WTC11 (cell line): ENCODE data around the gene GCAT. TPM values are rescaled to one million over a fixed set of nuclear protein-coding genes. Genes with fewer than 3 reads are reported as not detected.

Experiments used
- CREB1 ChIP-seq: sonication (generic); formaldehyde crosslinking; IDR thresholded peaks from 2 replicates; pipeline ENCODE4 v1.8.0; 2023; ENCODE audit warnings: mild to moderate bottlenecking, missing genetic modification reagents
- CREM ChIP-seq: sonication (generic); formaldehyde crosslinking; IDR thresholded peaks from 2 replicates; pipeline ENCODE4 v1.8.1; 2022; ENCODE audit warnings: mild to moderate bottlenecking, missing genetic modification reagents, moderate library complexity
- ELF4 ChIP-seq: sonication (generic); formaldehyde crosslinking; IDR thresholded peaks from 2 replicates; pipeline ENCODE4 v1.8.1; 2022; ENCODE audit warnings: low read depth, mild to moderate bottlenecking, moderate library complexity, missing genetic modification reagents
- GRHL2 ChIP-seq: fragments of 250-450 bp; sonication (Bioruptor Pico); IDR thresholded peaks from 2 replicates; pipeline ENCODE4 v1.8.0; 2022; ENCODE audit warnings: mild to moderate bottlenecking, moderate library complexity; ENCODE audit not compliant: insufficient replicate concordance, severe bottlenecking
- MYBL2 ChIP-seq: sonication (generic); formaldehyde crosslinking; IDR thresholded peaks from 2 replicates; pipeline ENCODE4 v1.8.1; 2023; ENCODE audit warnings: mild to moderate bottlenecking, moderate library complexity, missing genetic modification reagents
- RELA ChIP-seq: sonication (generic); formaldehyde crosslinking; IDR thresholded peaks from 2 replicates; pipeline ENCODE4 v1.8.1; 2022; ENCODE audit warnings: missing genetic modification reagents, mild to moderate bottlenecking, borderline replicate concordance
- SMAD3 ChIP-seq: sonication (generic); formaldehyde crosslinking; IDR thresholded peaks from 2 replicates; pipeline ENCODE4 v1.8.0; 2022; ENCODE audit warnings: missing genetic modification reagents, mild to moderate bottlenecking, borderline replicate concordance
- total RNA-seq: library from RNA; stranded (reverse); gene quantifications from 3 replicates; pipeline ENCODE4 v1.2.3, GENCODE V29; 2021
- TF ChIP-seq, protein P1 (sequence below): sonication (generic); formaldehyde crosslinking; IDR thresholded peaks from 2 replicates; pipeline ENCODE4 v1.8.0; 2022; ENCODE audit warnings: missing genetic modification reagents
- TF ChIP-seq, protein P2 (sequence below): sonication (generic); formaldehyde crosslinking; IDR thresholded peaks from 2 replicates; pipeline ENCODE4 v1.8.0; 2023; ENCODE audit warnings: missing genetic modification reagents, mild to moderate bottlenecking, borderline replicate concordance
- TF ChIP-seq, protein P3 (sequence below): sonication (generic); formaldehyde crosslinking; IDR thresholded peaks from 2 replicates; pipeline ENCODE4 v1.8.0; 2022; ENCODE audit warnings: mild to moderate bottlenecking, missing genetic modification reagents
- TF ChIP-seq, protein P4 (sequence below): fragments of 250-450 bp; sonication (Bioruptor Pico); IDR thresholded peaks from 2 replicates; pipeline ENCODE4 v1.9.0; 2021; ENCODE audit warnings: mild to moderate bottlenecking, borderline replicate concordance
- TF ChIP-seq, protein P5 (sequence below): sonication (generic); formaldehyde crosslinking; IDR thresholded peaks from 2 replicates; pipeline ENCODE4 v1.8.0; 2022; ENCODE audit warnings: mild to moderate bottlenecking, missing genetic modification reagents
- TF ChIP-seq, protein P6 (sequence below): sonication (generic); formaldehyde crosslinking; IDR thresholded peaks from 2 replicates; pipeline ENCODE4 v1.8.1; 2022; ENCODE audit warnings: missing genetic modification reagents, borderline replicate concordance
- TF ChIP-seq, protein P7 (sequence below): sonication (generic); formaldehyde crosslinking; IDR thresholded peaks from 2 replicates; pipeline ENCODE4 v1.8.0; 2023; ENCODE audit warnings: mild to moderate bottlenecking, missing genetic modification reagents
- TF ChIP-seq, protein P8 (sequence below): sonication (generic); formaldehyde crosslinking; IDR thresholded peaks from 2 replicates; pipeline ENCODE4 v1.8.0; 2022; ENCODE audit warnings: mild to moderate bottlenecking, missing genetic modification reagents

The GCAT gene
- total RNA-seq, 1 experiment from 2014 or later, result 33.0 TPM

DNA sequence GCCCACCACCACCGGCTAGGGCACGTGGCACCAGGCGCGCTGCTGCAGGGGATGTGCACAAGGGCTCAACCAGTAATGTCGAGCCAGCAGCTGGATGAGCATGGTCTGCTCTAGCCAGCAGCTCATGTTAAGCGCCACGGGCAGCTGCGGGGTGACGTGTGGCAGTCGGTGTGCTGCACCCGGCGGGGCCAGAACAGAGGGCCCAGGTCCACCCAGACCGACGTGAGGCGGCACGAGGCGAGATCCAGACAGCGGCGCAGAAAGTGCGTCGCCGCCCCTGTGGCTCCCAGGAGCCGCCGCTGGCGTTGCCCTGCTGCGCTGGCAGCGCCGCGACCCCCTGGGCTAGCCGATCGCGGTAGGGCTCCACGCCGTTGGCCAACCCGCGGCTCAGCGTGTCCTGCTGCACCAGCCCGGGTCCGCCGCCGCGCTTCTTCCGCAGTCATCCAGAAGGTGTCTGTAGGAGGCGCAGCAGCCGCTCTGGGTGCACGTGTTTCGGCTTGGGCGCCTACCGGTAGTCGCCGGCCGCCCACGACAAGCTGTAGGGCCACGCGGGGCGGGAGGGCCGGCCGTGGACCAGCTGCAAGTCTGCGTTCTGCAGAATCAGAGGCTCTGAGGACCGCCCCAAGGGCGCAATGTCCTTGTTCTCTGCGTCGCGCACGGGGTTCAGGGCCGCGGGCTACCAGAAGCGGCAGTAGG, 10.8 kb downstream of the GCAT start (continued):
- peak; percentile 91 for TF ChIP-seq SMAD3 (CRISPR knock-in tag)
- TF ChIP-seq, protein P1, sequence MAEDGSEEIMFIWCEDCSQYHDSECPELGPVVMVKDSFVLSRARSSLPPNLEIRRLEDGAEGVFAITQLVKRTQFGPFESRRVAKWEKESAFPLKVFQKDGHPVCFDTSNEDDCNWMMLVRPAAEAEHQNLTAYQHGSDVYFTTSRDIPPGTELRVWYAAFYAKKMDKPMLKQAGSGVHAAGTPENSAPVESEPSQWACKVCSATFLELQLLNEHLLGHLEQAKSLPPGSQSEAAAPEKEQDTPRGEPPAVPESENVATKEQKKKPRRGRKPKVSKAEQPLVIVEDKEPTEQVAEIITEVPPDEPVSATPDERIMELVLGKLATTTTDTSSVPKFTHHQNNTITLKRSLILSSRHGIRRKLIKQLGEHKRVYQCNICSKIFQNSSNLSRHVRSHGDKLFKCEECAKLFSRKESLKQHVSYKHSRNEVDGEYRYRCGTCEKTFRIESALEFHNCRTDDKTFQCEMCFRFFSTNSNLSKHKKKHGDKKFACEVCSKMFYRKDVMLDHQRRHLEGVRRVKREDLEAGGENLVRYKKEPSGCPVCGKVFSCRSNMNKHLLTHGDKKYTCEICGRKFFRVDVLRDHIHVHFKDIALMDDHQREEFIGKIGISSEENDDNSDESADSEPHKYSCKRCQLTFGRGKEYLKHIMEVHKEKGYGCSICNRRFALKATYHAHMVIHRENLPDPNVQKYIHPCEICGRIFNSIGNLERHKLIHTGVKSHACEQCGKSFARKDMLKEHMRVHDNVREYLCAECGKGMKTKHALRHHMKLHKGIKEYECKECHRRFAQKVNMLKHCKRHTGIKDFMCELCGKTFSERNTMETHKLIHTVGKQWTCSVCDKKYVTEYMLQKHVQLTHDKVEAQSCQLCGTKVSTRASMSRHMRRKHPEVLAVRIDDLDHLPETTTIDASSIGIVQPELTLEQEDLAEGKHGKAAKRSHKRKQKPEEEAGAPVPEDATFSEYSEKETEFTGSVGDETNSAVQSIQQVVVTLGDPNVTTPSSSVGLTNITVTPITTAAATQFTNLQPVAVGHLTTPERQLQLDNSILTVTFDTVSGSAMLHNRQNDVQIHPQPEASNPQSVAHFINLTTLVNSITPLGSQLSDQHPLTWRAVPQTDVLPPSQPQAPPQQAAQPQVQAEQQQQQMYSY (CRISPR knock-in tag), result peak; percentile 39; the same call in 1 of the 2 replicates
- TF ChIP-seq, protein P2, sequence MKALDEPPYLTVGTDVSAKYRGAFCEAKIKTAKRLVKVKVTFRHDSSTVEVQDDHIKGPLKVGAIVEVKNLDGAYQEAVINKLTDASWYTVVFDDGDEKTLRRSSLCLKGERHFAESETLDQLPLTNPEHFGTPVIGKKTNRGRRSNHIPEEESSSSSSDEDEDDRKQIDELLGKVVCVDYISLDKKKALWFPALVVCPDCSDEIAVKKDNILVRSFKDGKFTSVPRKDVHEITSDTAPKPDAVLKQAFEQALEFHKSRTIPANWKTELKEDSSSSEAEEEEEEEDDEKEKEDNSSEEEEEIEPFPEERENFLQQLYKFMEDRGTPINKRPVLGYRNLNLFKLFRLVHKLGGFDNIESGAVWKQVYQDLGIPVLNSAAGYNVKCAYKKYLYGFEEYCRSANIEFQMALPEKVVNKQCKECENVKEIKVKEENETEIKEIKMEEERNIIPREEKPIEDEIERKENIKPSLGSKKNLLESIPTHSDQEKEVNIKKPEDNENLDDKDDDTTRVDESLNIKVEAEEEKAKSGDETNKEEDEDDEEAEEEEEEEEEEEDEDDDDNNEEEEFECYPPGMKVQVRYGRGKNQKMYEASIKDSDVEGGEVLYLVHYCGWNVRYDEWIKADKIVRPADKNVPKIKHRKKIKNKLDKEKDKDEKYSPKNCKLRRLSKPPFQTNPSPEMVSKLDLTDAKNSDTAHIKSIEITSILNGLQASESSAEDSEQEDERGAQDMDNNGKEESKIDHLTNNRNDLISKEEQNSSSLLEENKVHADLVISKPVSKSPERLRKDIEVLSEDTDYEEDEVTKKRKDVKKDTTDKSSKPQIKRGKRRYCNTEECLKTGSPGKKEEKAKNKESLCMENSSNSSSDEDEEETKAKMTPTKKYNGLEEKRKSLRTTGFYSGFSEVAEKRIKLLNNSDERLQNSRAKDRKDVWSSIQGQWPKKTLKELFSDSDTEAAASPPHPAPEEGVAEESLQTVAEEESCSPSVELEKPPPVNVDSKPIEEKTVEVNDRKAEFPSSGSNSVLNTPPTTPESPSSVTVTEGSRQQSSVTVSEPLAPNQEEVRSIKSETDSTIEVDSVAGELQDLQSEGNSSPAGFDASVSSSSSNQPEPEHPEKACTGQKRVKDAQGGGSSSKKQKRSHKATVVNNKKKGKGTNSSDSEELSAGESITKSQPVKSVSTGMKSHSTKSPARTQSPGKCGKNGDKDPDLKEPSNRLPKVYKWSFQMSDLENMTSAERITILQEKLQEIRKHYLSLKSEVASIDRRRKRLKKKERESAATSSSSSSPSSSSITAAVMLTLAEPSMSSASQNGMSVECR (CRISPR knock-in tag), result peak; percentile 90; the same call in 1 of the 2 replicates
- peak; percentile 45; the same call in 1 of the 2 replicates for TF ChIP-seq RELA (CRISPR knock-in tag)
- TF ChIP-seq CREM, result peak; percentile 81
- TF ChIP-seq MYBL2 (CRISPR knock-in tag), result peak; percentile 77; the same call in 1 of the 2 replicates
- TF ChIP-seq, protein P3, sequence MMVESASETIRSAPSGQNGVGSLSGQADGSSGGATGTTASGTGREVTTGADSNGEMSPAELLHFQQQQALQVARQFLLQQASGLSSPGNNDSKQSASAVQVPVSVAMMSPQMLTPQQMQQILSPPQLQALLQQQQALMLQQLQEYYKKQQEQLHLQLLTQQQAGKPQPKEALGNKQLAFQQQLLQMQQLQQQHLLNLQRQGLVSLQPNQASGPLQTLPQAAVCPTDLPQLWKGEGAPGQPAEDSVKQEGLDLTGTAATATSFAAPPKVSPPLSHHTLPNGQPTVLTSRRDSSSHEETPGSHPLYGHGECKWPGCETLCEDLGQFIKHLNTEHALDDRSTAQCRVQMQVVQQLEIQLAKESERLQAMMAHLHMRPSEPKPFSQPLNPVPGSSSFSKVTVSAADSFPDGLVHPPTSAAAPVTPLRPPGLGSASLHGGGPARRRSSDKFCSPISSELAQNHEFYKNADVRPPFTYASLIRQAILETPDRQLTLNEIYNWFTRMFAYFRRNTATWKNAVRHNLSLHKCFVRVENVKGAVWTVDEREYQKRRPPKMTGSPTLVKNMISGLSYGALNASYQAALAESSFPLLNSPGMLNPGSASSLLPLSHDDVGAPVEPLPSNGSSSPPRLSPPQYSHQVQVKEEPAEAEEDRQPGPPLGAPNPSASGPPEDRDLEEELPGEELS, result peak; percentile 90
- no peak for TF ChIP-seq GRHL2 (CRISPR knock-in tag)
- TF ChIP-seq CREB1, result peak; percentile 54; the same call in 1 of the 2 replicates
- TF ChIP-seq ELF4 (CRISPR knock-in tag), result peak; percentile 80; the same call in 1 of the 2 replicates
- TF ChIP-seq, protein P4, sequence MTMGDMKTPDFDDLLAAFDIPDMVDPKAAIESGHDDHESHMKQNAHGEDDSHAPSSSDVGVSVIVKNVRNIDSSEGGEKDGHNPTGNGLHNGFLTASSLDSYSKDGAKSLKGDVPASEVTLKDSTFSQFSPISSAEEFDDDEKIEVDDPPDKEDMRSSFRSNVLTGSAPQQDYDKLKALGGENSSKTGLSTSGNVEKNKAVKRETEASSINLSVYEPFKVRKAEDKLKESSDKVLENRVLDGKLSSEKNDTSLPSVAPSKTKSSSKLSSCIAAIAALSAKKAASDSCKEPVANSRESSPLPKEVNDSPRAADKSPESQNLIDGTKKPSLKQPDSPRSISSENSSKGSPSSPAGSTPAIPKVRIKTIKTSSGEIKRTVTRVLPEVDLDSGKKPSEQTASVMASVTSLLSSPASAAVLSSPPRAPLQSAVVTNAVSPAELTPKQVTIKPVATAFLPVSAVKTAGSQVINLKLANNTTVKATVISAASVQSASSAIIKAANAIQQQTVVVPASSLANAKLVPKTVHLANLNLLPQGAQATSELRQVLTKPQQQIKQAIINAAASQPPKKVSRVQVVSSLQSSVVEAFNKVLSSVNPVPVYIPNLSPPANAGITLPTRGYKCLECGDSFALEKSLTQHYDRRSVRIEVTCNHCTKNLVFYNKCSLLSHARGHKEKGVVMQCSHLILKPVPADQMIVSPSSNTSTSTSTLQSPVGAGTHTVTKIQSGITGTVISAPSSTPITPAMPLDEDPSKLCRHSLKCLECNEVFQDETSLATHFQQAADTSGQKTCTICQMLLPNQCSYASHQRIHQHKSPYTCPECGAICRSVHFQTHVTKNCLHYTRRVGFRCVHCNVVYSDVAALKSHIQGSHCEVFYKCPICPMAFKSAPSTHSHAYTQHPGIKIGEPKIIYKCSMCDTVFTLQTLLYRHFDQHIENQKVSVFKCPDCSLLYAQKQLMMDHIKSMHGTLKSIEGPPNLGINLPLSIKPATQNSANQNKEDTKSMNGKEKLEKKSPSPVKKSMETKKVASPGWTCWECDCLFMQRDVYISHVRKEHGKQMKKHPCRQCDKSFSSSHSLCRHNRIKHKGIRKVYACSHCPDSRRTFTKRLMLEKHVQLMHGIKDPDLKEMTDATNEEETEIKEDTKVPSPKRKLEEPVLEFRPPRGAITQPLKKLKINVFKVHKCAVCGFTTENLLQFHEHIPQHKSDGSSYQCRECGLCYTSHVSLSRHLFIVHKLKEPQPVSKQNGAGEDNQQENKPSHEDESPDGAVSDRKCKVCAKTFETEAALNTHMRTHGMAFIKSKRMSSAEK, result no peak
- TF ChIP-seq, protein P5, sequence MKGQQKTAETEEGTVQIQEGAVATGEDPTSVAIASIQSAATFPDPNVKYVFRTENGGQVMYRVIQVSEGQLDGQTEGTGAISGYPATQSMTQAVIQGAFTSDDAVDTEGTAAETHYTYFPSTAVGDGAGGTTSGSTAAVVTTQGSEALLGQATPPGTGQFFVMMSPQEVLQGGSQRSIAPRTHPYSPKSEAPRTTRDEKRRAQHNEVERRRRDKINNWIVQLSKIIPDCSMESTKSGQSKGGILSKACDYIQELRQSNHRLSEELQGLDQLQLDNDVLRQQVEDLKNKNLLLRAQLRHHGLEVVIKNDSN (CRISPR knock-in tag), result peak; percentile 70; the same call in 1 of the 2 replicates
- TF ChIP-seq, protein P6, sequence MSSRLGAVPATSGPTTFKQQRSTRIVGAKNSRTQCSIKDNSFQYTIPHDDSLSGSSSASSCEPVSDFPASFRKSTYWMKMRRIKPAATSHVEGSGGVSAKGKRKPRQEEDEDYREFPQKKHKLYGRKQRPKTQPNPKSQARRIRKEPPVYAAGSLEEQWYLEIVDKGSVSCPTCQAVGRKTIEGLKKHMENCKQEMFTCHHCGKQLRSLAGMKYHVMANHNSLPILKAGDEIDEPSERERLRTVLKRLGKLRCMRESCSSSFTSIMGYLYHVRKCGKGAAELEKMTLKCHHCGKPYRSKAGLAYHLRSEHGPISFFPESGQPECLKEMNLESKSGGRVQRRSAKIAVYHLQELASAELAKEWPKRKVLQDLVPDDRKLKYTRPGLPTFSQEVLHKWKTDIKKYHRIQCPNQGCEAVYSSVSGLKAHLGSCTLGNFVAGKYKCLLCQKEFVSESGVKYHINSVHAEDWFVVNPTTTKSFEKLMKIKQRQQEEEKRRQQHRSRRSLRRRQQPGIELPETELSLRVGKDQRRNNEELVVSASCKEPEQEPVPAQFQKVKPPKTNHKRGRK (CRISPR knock-in tag), result no peak
- TF ChIP-seq, protein P7, sequence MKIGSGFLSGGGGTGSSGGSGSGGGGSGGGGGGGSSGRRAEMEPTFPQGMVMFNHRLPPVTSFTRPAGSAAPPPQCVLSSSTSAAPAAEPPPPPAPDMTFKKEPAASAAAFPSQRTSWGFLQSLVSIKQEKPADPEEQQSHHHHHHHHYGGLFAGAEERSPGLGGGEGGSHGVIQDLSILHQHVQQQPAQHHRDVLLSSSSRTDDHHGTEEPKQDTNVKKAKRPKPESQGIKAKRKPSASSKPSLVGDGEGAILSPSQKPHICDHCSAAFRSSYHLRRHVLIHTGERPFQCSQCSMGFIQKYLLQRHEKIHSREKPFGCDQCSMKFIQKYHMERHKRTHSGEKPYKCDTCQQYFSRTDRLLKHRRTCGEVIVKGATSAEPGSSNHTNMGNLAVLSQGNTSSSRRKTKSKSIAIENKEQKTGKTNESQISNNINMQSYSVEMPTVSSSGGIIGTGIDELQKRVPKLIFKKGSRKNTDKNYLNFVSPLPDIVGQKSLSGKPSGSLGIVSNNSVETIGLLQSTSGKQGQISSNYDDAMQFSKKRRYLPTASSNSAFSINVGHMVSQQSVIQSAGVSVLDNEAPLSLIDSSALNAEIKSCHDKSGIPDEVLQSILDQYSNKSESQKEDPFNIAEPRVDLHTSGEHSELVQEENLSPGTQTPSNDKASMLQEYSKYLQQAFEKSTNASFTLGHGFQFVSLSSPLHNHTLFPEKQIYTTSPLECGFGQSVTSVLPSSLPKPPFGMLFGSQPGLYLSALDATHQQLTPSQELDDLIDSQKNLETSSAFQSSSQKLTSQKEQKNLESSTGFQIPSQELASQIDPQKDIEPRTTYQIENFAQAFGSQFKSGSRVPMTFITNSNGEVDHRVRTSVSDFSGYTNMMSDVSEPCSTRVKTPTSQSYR (CRISPR knock-in tag), result peak; percentile 80
- TF ChIP-seq, protein P8, sequence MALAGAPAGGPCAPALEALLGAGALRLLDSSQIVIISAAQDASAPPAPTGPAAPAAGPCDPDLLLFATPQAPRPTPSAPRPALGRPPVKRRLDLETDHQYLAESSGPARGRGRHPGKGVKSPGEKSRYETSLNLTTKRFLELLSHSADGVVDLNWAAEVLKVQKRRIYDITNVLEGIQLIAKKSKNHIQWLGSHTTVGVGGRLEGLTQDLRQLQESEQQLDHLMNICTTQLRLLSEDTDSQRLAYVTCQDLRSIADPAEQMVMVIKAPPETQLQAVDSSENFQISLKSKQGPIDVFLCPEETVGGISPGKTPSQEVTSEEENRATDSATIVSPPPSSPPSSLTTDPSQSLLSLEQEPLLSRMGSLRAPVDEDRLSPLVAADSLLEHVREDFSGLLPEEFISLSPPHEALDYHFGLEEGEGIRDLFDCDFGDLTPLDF, result no peak
